OCI-LY1 (cell line): ENCODE data around the gene NUTM2F.
"Not testable (repeated sequence)": the region's sequence is repeated elsewhere in the genome, so short reads cannot be mapped to it uniquely, and the experiment has no call there.

ENCODE experiments used
- H2AFZ ChIP-seq: fragments of 200-600 bp; sonication (generic), shearing (Covaris generic); 2 replicates; pipeline ENCODE4 v1.6.0; 2014; ENCODE audit warnings: antibody characterized with exemption, mild to moderate bottlenecking, low read length
- H3F3A ChIP-seq: fragments of 200-600 bp; sonication (generic), shearing (Covaris generic); 2 replicates; pipeline ENCODE4 v1.6.0; 2014; ENCODE audit warnings: mild to moderate bottlenecking, antibody characterized with exemption, low read length, moderate library complexity; ENCODE audit not compliant: insufficient read depth
- H3K27ac ChIP-seq: fragments of 200-600 bp; sonication (generic); 2 replicates; pipeline ENCODE4 v1.5.1; 2014; ENCODE audit warnings: low read length, mixed run types, mild to moderate bottlenecking, low read depth; ENCODE audit not compliant: poor library complexity, severe bottlenecking
- H3K27me3 ChIP-seq: fragments of 200-600 bp; sonication (generic); 2 replicates; pipeline ENCODE4 v1.6.0; 2014; ENCODE audit warnings: antibody characterized with exemption, mild to moderate bottlenecking, low read length, moderate library complexity; ENCODE audit not compliant: insufficient read depth
- H3K36me3 ChIP-seq: fragments of 200-600 bp; sonication (generic); 2 replicates; pipeline ENCODE4 v1.6.1; 2014; ENCODE audit warnings: mild to moderate bottlenecking, antibody characterized with exemption, low read length, moderate library complexity, mixed read lengths; ENCODE audit not compliant: insufficient read depth
- H3K4me1 ChIP-seq: fragments of 200-600 bp; sonication (generic); 2 replicates; pipeline ENCODE4 v1.5.1; 2014; ENCODE audit warnings: mild to moderate bottlenecking, low read length, moderate library complexity; ENCODE audit not compliant: insufficient read depth, severe bottlenecking
- H3K4me2 ChIP-seq: fragments of 200-600 bp; sonication (generic), shearing (Covaris generic); 2 replicates; pipeline ENCODE4 v1.6.1; 2014; ENCODE audit warnings: low read length
- H3K4me3 ChIP-seq: fragments of 200-600 bp; sonication (generic); 2 replicates; pipeline ENCODE4 v1.5.1; 2014; ENCODE audit warnings: low read length, low read depth, mild to moderate bottlenecking, mixed read lengths; ENCODE audit not compliant: poor library complexity, severe bottlenecking
- H3K79me2 ChIP-seq: fragments of 200-600 bp; shearing (Covaris generic); 2 replicates; pipeline ENCODE4 v1.6.1; 2016; ENCODE audit warnings: mixed run types, low read length, mixed read lengths; ENCODE audit not compliant: insufficient read depth
- H3K9ac ChIP-seq: fragments of 200-600 bp; sonication (generic), shearing (Covaris generic); 2 replicates; pipeline ENCODE4 v1.6.1; 2014; ENCODE audit warnings: mild to moderate bottlenecking, low read length, mixed read lengths
- H3K9me2 ChIP-seq: fragments of 200-600 bp; sonication (generic), shearing (Covaris generic); 2 replicates; pipeline ENCODE4 v1.6.1; 2014; ENCODE audit warnings: low read depth, mild to moderate bottlenecking, low read length, mixed read lengths
- H3K9me3 ChIP-seq: fragments of 200-600 bp; shearing (Covaris generic); 2 replicates; pipeline ENCODE4 v1.6.1; 2014; ENCODE audit warnings: low read length, mixed read lengths
- H4K20me1 ChIP-seq: fragments of 200-600 bp; sonication (generic), shearing (Covaris generic); 2 replicates; pipeline ENCODE4 v1.6.0; 2016; ENCODE audit warnings: mild to moderate bottlenecking, low read length; ENCODE audit not compliant: insufficient read depth

The NUTM2F gene

GRCh38 chr9:94328544-94328943 lies at the start of gene NUTM2F:
Gene NUTM2F (minus strand): TSS chr9:94328644. CDS start chr9:94328623, 21 bp downstream.
- not testable (repeated sequence) for H3K4me1 ChIP-seq, H4K20me1 ChIP-seq, H3K4me3 ChIP-seq, H3K9me3 ChIP-seq, H3F3A ChIP-seq, H3K27me3 ChIP-seq, H3K9me2 ChIP-seq, H2AFZ ChIP-seq, H3K9ac ChIP-seq, H3K79me2 ChIP-seq, H3K4me2 ChIP-seq, H3K36me3 ChIP-seq, H3K27ac ChIP-seq

GRCh38 chr9:94375197-94375596 lies 46.8 kb upstream of the NUTM2F start:
- H2AFZ ChIP-seq, H4K20me1 ChIP-seq, H3F3A ChIP-seq, H3K9me2 ChIP-seq, H3K9me3 ChIP-seq, H3K27ac ChIP-seq, H3K27me3 ChIP-seq, H3K4me1 ChIP-seq, H3K36me3 ChIP-seq: not testable (repeated sequence)
- H3K4me3 ChIP-seq: peak overlapping the region; percentile 68
- peak overlapping the region; percentile 61 for H3K4me2 ChIP-seq
- peaks cover 11% of the 10 kb centered on the region for H3K79me2 ChIP-seq
- H3K9ac ChIP-seq: peak overlapping the region; percentile 66

GRCh38 chr9:94374176-94375056 lies 46.0 kb upstream of the NUTM2F start:
- not testable (repeated sequence) for H3K9me3 ChIP-seq, H3K36me3 ChIP-seq, H3K27me3 ChIP-seq, H3F3A ChIP-seq, H4K20me1 ChIP-seq, H3K4me1 ChIP-seq, H3K9me2 ChIP-seq, H2AFZ ChIP-seq
- Histone ChIP-seq H3K4me3 (peak overlapping the region; percentile 68), H3K79me2 (peaks cover 11% of the 10 kb centered on the region), H3K9ac (peak overlapping the region; percentile 66), H3K27ac (peak overlapping the region; percentile 22), H3K4me2 (peak overlapping the region; percentile 61)

- not testable (repeated sequence) for H2AFZ ChIP-seq, H3F3A ChIP-seq, H3K9me2 ChIP-seq, H3K27me3 ChIP-seq, H4K20me1 ChIP-seq, H3K36me3 ChIP-seq, H3K4me1 ChIP-seq, H3K9me3 ChIP-seq
- H3K9ac ChIP-seq: peak overlapping the region; percentile 37; the same call in 1 of the 2 replicates
- H3K4me3 ChIP-seq: peak overlapping the region; percentile 68
- peak overlapping the region; percentile 22 for H3K27ac ChIP-seq
- H3K79me2 ChIP-seq: peaks cover 11% of the 10 kb centered on the region
- peak overlapping the region; percentile 54 for H3K4me2 ChIP-seq
These were observed 45.3 kb upstream of the NUTM2F start for GRCh38 chr9:94373779-94374175.

- H3K79me2 ChIP-seq, H3K9me2 ChIP-seq, H4K20me1 ChIP-seq, H3K4me1 ChIP-seq, H3K27ac ChIP-seq, H3K4me3 ChIP-seq, H3K4me2 ChIP-seq, H2AFZ ChIP-seq, H3F3A ChIP-seq, H3K36me3 ChIP-seq, H3K27me3 ChIP-seq, H3K9me3 ChIP-seq, H3K9ac ChIP-seq: not testable (repeated sequence)
These were observed 41.8 kb upstream of the NUTM2F start for GRCh38 chr9:94370266-94370665.

DNA sequence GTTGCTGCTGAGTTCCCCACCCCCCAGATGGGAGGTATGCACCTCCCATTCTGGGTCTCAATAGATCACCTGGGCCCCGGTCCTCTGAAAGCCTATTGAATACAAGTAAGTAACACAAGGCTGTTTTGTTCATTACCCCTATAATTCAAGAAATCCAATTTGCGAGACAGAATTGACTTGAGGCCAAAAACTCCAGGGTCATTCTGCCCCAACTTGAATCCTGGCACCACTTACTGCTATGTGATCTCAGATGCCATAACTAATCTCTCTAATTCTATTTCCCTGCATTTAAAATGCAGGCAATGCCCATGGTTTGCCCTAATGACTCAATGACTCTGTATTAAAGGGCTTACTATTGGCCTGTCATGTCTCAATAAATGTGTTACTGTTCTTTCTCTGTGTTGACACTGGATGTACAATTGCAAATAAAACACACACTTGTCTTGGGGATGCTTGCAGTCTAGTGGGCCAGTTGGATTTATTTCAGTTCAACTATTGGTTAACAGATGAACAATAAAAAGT lies 35.7 kb upstream of the NUTM2F start:
- not testable (repeated sequence) for H3K27ac ChIP-seq, H3K27me3 ChIP-seq, H3K4me1 ChIP-seq, H2AFZ ChIP-seq, H3K79me2 ChIP-seq, H3K9me2 ChIP-seq, H4K20me1 ChIP-seq, H3K36me3 ChIP-seq, H3K9me3 ChIP-seq, H3K4me3 ChIP-seq, H3K9ac ChIP-seq, H3F3A ChIP-seq, H3K4me2 ChIP-seq

GRCh38 chr9:94357158-94357557 lies 28.7 kb upstream of the NUTM2F start:
- not testable (repeated sequence) for H3K9ac ChIP-seq

More at GRCh38 chr9:94357158-94357557, 28.7 kb upstream of the NUTM2F start:
- not testable (repeated sequence) for H4K20me1 ChIP-seq, H3K79me2 ChIP-seq, H3K9me3 ChIP-seq, H3K9me2 ChIP-seq, H3K27ac ChIP-seq, H3K27me3 ChIP-seq, H2AFZ ChIP-seq, H3K36me3 ChIP-seq, H3K4me1 ChIP-seq, H3K4me2 ChIP-seq, H3F3A ChIP-seq, H3K4me3 ChIP-seq
